Measurements from ENCODE around the gene RFXAP.

GRCh38 chr13:36789730-36790129 lies 29.3 kb upstream of the RFXAP start:
- TF ChIP-seq POLR2A (IDR thresholded peaks at IDR 0.05; ENCODE audit: low read length) (no peak), GATA1 (IDR thresholded peaks at IDR 0.05; ENCODE audit: low read depth, low read length) (no peak)
